Kidney tubule cell (primary cell): ENCODE data around the gene PTPRE.

Experiments used
- DNase-seq: peaks from one replicate; pipeline ENCODE4 v3.0.0-alpha.2; 2018; ENCODE audit warnings: low spot score

Gene PTPRE

DNA sequence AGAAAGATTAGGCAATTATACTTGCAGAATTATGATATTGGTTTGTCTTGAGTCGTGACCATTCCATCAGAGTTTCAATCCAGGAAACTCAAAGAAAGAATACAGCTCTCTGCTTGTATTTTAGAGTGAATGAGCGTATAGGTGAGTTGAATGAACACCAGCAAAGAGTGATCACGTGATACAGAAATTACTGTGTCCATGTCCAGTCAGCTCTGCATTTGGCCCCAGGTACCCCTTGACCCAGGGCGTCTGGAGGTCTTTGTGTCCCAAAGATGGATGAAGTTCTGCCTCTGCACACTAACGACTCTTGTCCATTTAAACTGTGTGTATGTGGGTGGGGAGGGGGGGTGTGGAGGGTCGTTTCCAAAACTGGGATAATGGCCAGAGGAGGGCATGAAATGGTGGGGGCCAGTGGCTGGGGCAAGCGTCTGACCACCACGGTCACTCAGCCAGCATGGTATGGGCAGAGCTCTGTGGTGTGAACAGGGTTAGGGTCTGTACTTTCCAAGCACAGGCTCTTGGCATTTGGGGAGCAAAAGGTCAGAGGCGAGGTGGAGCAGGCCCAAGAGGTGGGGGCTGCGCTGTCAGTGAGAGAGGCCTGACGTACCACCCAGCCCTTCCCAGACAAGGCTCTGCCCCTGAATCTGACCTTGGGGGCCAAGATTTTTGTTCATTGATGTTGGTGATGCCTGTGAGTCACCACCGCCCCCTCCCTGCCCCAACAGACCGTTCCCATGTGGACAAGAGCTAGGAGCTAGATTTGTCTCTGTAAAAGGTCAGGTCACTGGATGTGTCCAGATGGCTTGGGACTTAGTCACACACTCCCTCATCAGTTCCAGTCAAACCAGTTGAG is 1.4 kb downstream of the PTPRE start:
- peak; percentile 89 for DNase-seq

DNA sequence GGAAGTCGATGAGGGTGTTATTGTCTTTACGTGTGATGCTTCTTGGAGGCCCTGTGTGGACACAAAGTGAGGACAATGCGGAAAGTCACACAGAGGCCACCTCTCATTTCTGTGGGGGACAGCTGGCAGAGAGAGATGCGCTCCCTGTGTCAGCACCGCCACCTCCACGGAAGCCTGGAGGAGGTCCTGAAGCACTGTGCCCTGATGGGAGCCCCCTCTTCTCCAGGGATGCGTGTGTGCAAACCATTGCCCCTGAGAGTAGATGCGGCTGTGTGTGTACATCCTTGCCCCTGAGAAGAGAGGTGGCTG is 2.0 kb downstream of the PTPRE start:
- no peak for DNase-seq

GRCh38 chr10:127909716-127910463 is 3.0 kb downstream of the PTPRE start:
- DNase-seq = no peak

GRCh38 chr10:127910464-127910770 is 3.5 kb downstream of the PTPRE start:
- DNase-seq = no peak

DNA sequence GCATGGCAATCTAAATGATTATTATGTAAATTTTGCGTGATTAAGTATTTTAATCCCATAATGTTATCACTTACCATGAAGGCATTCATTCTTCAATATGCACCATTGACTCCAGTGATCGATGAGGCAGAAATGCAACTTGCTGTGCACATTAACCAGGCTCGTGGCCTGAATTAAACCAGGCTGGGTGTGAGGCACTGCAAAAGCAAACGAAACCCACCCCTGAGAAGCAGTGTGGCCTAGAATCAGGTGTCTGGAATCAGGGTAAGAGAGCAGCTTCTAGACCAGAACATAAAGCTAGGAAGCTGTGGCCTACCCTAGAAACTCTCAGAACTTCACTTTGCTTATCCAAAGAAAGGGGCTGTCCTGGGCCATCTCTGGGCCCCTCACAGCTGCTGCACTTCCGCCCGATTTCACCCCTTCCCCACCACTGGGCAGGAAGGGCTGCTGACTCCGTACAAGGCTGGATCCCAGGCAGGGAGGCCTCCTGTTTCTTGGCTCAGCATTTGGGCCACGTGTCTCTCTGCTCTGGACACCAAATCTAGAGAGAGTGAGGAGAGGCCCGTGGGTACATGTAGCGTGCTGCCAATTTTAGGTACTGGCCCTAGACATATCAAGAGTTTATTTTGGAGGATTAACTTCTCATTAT is 4.4 kb downstream of the PTPRE start:
- peak; percentile 38 for DNase-seq

- no peak for DNase-seq
Observed at GRCh38 chr10:127911867-127912257, 5.0 kb downstream of the PTPRE start.

DNA sequence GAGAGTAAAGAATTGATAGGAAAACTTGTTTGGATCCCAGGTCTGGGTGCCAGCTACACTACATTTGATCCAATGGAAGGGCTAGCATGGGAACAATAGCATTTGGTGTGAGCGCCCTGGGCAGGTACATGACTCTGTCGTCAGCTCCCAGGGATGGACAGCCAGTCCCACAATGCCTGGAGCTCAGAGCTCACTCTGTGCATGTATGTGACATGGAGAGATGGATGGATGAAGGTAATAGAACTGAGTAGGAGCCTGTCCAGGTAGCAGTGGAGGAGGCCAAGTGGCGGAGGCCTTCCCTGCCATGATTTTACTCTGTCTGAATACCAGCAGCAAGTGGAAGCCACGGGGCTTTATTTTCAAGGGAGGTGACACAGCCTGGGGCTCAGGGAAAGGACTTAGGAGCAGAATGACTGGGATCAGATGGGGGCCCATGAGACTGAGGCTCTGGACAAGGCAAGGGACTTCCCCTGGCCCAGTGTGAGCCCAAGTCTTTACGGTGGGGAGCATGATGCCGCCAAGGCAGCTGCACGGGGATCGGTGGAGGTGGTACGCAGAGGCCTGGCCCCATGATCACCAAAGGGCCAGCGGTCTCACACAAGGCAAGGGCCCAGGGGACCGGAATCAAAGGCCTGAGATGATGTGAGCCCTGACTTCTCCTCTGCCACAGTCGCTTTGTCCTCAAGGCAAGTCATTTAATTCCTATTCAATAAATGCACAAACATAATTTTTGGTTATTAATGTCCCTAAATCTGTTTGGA is 5.9 kb downstream of the PTPRE start:
- DNase-seq = no peak

- no peak for DNase-seq
Observed at GRCh38 chr10:127913368-127913759, 6.5 kb downstream of the PTPRE start.

DNA sequence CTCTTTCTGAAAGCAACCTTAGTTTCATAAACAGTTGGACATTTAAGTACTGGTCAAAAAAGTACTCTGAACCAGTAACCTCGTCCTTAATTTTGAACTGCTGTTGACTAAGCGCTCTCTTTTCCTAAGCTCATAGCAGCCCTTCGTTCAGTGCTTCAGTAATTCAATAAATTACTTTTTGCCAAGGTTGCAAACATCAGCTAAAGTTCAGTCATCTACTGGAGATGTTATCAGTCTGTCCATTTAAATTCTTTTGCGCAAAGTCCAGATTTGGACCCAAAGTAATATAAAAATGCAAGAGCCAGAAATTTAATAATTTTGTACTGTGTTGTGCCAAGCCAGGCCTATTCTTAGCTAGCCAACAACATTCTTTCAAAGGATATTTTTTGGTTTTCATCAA is 8.4 kb downstream of the PTPRE start:
- DNase-seq = no peak

- DNase-seq = no peak
Observed at GRCh38 chr10:127916826-127917225, 9.9 kb downstream of the PTPRE start.

DNA sequence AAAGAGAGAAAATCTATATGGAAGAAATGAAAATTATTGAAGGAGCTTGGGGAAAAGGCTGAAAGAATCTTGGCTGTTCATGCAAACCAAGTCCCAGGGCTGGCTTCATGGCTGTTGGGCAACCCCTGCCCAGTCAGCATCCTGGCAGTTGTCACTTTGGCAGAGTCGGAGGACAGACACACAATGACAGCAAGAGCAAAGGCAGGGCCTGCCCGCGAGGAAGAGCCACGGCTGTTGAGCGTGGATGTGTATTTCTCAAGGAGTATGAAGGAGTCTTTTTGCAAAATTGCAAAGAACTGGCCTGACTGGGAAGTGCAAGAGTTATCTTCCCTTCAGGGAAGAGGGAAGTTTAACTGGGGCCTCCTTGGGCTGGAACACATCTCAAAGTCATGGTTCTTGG is 11.7 kb downstream of the PTPRE start:
- DNase-seq = no peak

DNA sequence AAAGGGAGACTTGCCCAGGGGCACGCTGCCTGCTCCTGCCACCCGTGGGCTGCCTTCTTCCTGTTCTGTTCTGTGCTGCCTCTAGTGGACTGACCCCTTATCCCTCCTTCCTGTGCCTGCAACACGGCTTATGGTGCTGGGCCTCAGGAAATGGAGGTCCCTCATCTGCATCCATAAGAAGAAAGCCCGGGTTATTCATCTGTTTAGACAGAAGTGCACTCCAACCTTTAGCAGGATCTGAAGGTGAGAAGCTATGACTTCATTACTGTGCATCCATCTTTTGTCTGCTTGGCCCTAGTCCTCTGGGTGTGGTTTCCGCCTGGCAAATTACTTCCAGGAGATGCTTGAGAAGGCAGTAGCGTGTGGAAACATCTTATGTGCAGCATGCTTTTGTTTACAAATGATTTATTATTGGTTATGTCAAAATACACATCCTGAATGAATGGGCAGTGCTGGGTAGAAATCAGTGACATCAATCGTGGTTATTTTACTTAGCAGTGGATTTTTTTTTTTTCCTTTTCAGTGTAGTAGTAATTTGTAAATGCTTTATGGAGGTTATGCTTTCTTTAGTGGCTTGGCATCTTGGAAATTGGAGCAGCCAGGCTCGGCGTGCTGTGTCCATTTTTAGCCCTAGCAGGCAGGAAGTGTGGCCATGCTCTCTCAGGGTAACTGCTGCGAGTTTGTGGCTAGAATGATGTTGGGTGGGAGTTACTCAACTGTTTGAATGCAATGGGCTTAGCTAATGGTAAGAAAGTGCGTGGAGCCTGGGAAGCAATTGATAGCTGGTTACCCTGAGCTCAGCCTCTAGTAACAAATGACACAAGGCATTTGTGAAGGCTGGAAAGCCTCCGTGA is 12.7 kb downstream of the PTPRE start:
- peak; percentile 40 for DNase-seq

- DNase-seq = no peak
Observed at GRCh38 chr10:127920306-127921074, 13.6 kb downstream of the PTPRE start.

DNA sequence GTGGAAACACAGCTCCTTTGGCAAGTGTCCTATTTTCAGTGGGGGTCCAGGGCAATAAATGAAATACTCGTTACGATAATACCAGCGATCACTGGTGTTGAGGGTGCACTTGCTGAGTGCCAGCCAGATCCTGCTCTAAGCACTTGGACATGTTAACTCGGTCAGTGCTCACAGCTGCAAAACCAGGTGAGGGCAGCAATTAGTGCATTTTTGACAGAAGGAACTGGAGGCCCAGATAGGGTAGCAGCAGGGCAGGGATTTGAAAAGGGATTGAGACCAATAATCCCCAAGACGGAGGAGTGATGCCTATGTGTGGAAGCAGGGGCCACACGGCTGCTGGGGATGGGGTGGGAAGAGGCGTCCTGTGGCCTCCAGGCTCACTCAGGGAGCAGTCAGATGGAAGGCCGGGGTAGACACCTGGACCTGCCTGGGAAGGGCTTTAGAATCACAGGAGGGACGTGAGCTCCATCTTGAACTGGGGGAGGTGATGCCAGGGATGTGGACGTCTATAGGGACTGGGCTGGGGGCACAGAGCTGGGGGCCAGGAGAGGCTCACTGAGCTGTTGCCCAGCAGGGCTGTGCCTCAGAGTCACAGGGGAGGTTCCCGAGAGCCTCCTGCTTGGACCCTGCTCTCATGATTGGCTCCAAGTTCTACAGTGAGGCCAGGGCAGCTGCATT is 14.3 kb downstream of the PTPRE start:
- DNase-seq = no peak

DNA sequence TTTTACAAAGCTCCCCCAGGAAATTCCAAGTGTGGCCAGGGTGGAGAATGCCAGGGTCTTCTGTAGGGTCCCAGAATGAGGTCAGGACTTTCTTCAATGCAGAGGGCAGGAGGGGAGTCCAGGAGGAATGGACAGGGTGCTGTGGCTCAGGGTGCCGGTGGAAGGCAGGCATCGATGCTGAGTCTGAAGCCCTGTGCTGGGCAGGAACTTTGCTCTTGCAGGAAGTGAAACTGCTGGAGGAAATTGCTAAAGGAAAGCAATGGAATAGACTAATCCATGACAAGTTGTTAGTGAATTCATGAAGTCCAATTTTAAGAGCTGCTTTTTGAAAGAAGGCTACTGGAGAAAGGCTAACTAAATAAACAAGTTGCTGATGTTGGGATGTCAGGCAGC is 14.8 kb downstream of the PTPRE start:
- no peak for DNase-seq

DNA sequence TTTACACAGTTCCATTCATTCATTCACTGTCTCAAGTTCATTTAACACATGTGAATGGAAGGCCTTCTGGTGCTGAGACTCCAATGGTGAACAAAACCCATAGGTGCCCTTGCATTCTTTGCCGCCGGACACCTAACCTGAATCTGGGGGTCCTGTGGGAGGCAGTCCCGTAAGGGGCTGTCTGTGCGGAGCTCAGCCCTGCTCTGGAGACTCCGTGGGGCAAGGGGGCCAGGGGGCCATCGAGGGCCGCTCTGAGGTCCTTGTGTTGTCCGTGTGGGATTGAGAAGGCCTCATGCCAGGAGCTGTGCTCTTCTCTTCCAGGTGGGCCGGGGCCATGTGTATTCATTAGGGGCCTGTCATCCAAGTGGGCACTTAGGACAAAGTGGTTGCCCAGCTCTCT is 15.3 kb downstream of the PTPRE start:
- DNase-seq = no peak

- peak; percentile 95 for DNase-seq
Observed at GRCh38 chr10:127922675-127923366, 15.9 kb downstream of the PTPRE start.

- no peak for DNase-seq
Observed at GRCh38 chr10:127923646-127924045, 16.7 kb downstream of the PTPRE start.

GRCh38 chr10:127925471-127926207 is 18.7 kb downstream of the PTPRE start:
- no peak for DNase-seq
